HG03354 (cell line): ENCODE data around the gene MOV10.
A peak's percentile ranks its signal among the peaks of the same experiment; 100 is the strongest.
"Not testable (repeated sequence)": the region's sequence is repeated elsewhere in the genome, so short reads cannot be mapped to it uniquely, and the experiment has no call there.

Source experiments
- ATAC-seq: cut with Tn5 transposase; IDR thresholded peaks from one replicate; pipeline ENCODE4 v1.9.1; 2021; ENCODE audit warnings: mild to moderate bottlenecking; ENCODE audit not compliant: unreplicated experiment, poor library complexity, severe bottlenecking

MOV10 gene

DNA sequence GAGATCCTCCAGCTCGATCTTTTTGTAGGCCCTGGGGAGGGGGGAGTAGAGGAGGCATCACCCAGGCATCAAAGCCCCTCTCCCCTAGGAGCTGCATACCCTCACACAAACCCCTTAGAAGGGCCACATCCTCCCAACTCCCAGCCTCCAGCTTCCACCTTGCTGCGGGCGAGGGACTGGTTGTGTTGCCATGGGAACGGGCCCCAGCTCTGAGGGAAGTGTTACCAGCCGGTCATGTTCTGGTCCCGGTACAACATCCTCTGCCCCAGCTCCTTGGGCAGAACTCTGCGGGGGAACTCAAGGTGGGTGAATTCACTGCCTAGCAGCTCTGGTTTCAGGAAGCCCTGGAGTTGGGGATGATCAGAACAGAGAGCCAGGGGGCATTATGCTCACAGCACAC, 36.6 kb downstream of the MOV10 start:
- ATAC-seq: no peak

DNA sequence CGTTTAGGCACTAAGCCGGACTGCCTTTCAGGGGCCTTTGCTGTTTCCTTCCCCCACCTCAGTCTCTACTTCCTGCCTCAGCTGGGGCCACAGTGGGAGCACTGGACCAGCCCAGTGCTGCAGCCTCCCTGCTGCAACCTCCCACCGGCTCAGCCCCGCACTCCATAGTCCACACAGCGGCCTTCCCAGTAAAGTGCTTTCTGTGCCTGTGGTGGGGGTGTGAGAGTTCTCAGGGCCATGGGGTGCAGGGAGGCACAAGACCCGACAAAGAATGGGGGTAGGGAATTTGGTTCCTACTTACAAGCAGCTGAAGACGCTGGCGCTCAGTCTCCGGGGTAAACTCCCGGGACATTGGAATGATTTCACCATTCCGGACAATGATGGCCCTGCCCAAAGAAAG, 37.2 kb downstream of the MOV10 start:
- no peak for ATAC-seq

DNA sequence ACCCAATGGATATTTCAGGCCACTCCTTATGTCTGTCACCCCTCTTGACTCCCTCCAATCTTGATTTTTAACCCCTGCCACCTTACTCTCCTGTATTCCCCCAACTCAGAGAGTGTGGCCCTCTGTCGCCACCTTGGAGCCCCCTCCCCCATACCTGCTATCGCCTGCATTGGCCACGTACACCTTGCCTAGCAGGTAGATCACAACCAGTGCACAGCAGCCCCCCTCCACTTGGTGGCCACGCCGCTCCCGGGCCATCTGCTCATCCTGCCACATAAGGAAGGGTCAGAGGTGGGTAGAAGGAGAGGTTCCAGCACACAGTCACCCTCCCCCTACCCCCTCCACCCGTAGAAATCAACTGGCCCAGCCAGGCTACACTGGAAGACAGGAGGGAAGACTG, 37.7 kb downstream of the MOV10 start:
- ATAC-seq: no peak

DNA sequence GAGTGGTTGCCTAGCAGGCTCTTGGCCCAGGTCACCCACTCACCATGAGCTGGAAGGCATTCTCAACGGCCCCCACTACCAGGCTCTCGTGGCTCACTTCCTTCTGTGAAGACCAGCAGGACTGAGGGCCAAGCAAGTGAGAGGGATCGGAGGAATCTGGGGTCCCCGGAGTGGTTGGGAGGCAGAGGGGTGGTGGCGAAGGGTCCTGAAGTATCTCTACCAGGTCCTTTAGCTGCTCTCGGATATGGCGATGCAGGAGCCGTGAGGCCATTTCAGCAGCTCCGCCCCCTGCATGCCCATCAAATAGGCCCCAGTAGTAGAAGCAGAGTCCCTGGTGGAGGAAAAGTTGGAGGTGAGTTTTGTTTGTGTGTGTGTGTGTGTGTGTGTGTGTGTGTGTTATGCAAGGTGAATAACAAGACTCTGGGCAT, 38.3 kb downstream of the MOV10 start:
- no peak for ATAC-seq

DNA sequence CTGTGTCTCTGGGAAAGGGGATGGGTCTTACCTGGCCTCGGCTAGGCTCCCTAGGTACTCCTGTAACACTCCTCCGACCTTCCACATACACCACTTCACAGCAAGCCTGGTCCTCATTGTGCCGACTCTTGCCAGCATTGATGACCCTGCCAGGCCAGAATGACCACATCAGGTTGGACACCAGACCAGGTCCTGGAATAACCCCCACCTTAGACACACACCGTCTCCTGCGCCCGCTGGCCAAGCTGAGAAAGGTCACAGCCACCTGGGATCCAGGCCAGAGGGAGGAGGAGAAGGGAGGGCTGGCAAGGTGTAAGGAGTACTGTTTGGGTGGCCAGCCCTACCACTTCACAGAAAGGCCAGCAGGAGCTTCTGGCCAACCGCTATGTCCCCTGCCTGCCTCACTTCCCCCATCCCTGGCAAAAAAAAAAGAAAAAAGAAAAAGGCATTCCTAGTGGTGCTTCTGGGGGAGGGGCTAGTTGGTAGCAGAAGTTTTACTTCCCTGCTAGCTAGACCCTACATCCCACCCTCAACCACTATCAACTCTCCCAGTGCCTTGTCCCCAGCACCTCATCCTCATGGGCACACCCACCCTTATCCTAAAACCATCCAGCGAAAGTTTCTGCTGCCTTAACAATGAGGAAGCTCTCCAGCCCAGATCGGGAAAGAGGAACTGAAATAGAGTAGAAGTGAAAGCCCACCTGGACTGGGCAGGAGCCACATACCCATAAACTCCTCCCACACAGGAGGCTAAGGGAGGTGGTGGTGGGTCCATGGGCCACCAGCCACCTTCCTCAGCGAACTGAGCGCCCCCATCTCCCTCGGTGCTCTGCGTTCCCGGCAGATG, 39.2 kb downstream of the MOV10 start:
- peak; percentile 25 for ATAC-seq

DNA sequence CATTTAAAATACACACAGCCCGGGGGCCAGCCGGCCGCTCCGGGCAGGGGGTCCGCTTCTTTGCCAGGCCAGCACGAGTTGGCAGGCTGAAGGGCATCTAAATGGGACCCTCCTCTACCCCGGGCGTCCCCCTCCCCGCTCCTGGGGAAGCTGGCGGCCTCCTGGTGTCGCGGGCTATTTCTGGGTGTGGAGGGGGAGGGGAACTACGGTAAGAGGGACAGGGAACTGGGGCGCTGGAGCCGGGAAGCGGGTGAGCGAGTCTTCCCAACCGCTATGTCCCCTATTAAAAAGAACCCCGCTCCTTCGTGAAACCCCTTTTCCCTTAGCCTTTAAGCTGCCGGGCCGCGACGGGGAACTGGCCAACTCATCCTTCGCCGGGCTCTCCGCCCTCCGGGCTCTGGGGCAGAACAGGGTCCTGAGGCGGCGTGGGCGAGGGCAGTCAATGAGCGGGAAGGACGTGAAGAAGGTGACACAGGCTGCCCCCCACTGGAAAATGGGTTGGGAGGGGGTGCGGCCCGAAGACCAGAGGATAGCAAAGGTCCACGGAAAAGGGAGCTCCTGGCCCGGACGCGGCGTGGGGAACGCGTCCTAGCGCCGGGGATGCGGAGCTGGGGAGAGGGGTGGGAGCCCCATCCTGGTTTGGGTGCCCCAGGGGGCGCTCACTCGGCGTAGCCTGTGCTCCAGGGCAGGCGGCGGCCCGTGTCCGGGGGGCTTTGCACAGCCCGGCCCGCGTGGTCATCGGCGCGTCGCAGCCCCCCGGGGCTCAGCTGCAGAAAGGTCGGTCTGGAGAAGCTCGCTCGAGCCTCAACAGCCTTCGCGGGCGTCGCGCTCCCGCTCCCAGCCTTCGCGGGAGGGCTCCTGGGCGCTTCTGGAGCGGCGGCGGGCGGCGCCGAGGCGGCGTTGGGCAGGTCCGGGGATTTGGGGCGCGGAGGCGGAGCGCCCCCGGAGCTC, 40.1 kb downstream of the MOV10 start:
- peak; percentile 29 for ATAC-seq

DNA sequence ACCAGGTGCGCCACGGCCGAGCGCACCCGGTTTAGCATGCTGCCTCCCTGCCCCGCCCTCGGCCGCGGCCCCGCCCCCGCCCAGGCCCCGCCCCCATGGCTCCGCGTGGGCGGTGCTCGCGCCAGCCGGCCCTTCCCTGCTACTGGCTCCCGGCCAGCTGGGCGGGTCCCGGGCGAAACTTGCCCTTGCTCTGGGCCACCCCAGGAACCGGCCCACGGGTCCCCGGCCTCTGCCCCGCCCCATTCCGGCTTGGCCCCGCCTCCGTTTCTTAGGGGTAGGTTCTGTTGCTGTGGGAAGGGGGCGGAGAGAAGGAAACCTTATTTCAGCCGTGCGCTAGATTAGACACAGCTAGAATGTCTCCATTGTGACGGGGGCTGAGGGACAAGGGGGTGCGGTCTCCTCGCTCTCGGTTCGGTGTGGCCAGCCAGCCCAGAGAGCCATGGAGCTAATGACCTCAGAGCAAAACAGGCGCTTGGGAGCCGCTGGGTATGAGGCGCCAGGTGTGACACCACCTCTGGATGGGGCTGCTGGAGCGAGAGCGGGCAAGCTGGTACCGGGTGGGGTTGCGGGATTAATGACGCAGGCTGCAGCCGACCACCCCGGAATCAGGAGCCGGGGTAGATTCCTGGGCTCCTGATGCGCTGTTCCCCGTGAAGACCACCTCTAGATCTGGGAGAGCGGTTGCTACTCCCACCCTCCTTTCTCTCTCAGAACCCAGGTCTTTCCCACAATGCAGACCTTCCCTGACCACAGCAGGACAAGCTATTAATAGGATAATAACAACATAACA, 41.0 kb downstream of the MOV10 start, which contains the start of gene PPM1J:
PPM1J (minus strand) TSS at position 69 of the 790 bp plus-strand sequence; CDS start at position 38, 31 bp downstream.
- peak; percentile 84 for ATAC-seq

DNA sequence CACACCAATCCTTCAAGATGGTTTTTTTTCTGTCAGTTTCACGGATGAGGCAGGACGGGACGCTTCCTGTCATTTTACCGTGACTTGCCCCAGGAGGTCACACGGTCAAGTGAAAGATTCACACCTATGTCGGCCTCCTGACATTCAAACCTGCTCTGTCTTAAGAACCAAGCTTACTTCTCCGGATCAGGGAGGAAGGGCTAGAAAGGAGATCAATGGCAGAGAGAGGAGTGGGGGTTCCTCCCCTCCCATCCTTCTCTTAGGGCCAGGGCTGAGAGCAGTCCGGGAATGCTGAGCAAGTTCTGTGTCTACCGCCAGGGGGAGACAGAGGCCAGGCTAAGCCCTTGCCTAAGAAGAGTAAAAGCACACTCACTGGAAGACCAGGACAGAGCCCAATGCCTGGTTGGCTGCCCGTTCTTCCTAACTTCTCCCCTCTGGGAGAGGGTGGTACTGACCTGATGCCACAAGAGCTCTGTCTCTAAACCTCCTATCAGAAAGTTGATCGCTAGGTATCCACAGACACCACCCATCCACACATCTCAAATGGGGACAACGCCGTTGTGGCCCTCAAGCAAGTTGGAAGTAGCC, 41.8 kb downstream of the MOV10 start:
- ATAC-seq: peak; percentile 28

DNA sequence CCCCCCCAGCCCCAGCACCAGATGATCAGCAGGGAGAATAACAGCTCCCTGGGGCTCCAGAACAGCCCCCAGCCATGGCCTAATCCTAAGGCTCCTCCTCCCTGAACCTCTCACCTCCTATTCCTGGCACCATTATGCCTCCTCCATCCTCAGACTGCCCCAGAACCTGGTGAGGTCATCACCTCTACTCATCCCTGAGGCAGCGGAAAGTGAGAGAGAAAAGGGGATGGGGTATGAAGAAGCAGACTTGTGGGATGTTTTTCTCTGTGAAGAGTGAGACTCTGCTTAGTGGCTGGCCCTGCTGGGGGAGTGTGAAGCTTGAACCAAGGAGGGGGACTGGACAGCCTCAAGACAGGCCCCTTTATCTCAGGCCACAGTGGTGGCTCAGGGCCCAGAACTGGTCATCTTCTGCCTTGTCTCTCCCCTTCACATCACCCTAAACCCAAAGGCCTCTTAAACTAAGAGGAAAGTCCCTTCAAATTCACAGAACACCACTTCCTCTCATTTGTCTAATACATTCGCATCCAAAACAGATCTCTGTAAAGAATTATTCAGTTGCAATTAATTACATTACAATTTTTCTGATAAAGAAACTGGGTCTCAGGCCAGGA, 42.9 kb downstream of the MOV10 start:
- no peak for ATAC-seq

DNA sequence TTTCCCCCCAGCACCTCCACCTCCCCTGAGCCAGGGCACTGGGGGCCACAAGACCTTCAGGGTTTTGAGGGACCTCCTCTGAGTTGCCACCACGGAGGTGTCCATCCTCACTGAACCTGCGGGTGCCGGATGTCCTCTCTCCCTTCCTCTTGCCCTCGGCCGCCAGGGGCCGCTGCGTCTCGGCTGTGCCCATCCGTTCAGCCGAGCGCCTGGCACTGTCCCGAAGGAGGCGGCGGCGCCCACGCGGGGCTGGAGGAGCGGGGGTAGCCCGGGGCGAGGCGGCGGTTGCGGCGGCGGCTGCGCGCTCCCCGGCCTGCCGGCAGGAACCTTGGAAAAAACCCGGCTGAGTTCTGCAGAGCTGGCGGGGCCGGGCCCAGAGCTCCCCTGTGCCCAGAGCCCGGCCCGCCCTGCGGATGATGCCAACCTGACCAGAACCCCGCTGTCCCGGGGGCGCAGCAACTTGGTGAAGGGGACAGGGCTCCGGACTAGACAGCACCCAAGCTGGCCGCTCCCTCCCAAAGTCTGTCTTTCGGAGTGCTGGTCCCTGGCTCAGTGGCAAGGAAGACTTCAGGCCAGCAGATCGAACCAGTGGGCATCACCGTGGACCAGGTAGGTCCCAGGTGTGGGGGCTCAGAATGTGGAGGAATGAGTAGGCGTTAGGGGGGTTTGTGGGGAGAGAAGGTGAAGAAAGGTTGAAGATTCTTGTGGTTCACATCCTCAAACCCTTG, 44.4 kb downstream of the MOV10 start:
- ATAC-seq: no peak

DNA sequence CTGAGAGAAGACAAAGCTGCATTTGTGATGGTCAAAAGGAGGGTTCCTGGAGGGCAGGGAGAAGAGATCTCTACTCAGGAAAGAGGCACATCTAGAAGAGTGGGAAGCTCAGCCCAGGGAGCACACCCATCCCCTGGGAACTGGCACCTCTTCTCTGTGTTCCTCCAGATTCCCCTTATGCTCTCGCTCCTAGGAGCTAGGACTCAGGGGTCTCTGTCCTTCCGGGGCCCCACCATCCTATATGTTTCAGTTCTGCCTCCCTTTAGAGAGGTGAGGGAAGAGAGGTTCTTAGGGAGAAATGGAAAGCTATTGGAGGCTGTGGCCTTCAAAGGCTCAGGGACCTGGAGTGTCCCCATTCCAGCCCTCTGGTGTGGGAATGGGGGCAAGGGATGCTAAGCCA, 45.2 kb downstream of the MOV10 start:
- no peak for ATAC-seq

DNA sequence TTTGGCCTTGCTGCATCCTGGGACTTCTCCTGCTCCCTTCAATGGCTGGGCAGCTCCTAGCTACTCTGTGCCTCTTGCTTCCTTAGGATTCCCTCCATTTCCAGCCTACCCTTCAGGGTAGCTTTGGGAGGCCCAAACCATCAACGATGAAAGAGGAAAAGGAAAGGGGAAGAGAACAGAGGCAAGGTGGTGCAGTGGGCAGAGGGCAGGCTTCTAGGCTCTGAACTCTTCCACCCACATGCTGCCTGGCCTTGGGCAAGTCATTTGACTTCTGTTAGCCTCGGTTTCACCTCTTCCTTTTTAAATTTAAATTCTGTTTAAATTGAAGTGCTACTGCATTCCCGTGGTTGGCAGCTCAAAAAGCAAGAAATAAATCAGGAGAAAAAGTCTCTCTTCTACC, 46.3 kb downstream of the MOV10 start:
- no peak for ATAC-seq

DNA sequence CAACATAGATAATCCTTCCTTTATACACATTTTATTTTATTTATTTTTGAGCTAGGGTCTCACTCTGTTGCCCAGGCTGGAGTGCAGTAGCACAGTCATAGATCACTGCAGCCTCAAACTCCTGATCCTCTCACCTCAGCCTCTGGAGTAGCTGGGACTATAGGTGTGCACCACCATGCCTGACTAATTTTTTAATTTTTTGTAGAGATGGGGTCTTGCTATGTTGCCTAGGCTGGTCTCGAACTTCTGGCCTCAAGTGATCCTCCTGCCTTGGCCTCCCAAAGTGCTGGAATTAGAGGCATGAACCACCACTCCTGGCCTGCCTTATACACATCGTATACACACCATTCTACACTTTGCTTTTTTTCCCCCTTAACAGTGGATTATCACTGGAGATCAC, 46.8 kb downstream of the MOV10 start:
- not testable (repeated sequence) for ATAC-seq

DNA sequence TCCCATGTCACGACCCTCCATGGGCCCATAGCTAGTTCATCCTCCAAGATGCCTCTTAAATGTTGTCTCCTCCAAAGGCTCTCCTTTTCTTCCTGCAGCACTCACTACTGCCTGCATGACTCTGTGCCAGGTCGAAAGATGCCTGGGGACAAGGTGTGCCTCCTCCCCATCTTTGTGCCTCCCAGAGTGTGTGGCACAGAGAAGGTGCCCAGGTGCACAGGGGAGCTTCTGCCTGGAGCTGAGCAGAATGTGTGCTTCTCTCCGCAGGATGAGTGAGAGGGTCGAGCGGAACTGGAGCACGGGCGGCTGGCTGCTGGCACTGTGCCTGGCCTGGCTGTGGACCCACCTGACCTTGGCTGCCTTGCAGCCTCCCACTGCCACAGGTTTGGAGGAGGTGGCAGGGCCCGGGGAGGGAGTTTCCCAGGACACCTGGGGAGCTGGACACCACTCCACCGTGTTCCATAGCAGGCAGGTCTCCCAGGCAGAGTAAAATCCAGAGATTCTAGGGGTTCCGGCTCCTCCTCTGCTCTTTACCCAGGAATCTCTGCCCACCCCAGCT, 47.6 kb downstream of the MOV10 start:
- ATAC-seq: no peak

DNA sequence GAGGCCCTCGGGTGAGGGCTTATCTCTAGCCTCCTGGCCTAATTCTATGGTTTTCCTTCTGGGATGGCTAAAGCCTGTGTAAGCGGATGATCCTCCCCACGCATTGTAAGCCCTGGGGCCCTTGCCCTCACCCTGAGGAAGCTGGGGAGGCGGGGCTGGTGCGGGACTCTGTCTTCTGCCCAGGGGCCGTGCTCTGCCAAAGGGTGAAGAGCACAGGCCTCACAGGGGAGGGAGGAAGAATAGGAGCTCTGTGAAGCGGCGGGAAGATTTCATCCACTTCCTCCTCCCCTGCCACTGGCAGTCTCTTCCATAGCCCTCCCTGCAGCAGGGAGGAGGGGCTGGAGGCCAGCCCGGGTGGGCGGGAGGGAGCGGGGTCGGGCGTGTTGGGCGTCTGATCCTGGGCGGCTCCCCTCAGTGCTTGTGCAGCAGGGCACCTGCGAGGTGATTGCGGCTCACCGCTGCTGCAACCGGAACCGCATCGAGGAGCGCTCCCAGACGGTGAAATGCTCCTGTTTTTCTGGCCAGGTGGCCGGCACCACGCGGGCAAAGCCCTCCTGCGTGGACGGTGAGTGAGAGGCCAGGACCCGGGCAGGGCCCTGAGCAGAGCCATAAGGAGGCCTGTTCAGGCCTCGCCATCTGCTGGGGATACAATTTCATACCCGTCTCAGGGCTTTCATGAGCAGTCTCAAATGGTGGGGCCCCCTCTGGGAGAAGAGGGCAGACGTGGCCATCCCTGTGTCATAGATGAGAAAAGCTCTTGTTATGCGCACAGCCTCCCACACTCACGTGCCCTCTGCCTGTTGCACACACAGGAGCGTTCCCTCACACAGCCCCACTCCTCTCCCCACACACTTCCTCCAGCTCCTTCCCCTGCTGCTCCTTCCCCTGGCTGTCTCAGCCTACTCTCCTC, 48.4 kb downstream of the MOV10 start:
- no peak for ATAC-seq

DNA sequence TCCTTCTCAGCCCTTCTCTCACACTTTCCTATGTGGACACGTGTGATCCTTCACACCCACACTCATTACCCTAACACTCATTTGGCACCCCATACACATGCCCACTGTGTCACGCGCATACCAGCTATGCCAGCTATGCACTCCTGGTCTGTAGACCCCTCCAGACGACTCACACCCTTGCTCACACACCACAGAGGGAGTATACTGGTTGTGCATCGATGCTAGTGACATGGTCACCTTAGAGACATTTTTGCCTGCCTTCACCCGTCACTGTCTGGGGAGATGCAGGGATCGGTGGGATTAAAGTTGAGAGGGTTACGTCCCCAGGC, 49.0 kb downstream of the MOV10 start:
- no peak for ATAC-seq

DNA sequence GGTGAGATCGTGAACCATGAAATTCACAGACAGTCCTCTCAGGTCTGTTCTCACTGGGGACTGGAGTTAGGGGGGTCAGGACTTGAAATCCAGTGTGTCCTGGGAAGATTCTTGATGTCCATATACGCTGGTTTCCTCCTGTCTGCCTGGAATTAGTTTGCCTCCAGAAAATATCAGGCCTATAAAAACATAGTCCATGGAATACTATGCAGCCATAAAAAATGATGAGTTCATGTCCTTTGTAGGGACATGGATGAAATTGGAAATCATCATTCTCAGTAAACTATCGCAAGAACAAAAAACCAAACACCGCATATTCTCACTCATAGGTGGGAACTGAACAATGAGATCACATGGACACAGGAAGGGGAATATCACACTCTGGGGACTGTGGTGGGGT, 49.8 kb downstream of the MOV10 start:
- ATAC-seq: not testable (repeated sequence)
